Adrenal gland (tissue), 12 donors: Measurements from ENCODE around the gene RASGEF1C. TPM values are rescaled to one million over a fixed set of nuclear protein-coding genes. Genes with fewer than 3 reads are reported as not detected.

Source experiments
- DNase-seq, 7 donors: peaks; one replicate each; pipeline ENCODE4 v3.0.0-alpha.2; 2019 to 2020
- H3K27ac ChIP-seq, 5 donors: fragments of 200-600 bp; sonication (generic) in 4 of 5; 1 replicate in 3 of 5; 2 replicates in 2 of 5; pipeline versions ENCODE4 v1.5.1 to v1.8.0; 2016 to 2020; ENCODE audit warnings: mild to moderate bottlenecking in 1 of 5
- H3K27me3 ChIP-seq: fragments of 200-600 bp; 2 replicates; pipeline ENCODE4 v1.8.0; 2021
- H3K36me3 ChIP-seq, 2 donors: fragments of 200-600 bp; replicated peaks in 1 of 2; 1 replicate in 1 of 2; 2 replicates in 1 of 2; pipeline versions ENCODE4 v1.5.1 to v1.8.0; 2018 to 2022
- H3K4me1 ChIP-seq, 2 donors: fragments of 200-600 bp; replicated peaks in 1 of 2; 1 replicate in 1 of 2; 2 replicates in 1 of 2; pipeline versions ENCODE4 v1.5.1 to v1.8.0; 2018 to 2021
- H3K4me3 ChIP-seq, 4 donors: fragments of 200-600 bp; sonication (generic) in 3 of 4; one replicate each; pipeline ENCODE4 v1.5.1; 2016 to 2018
- H3K9me3 ChIP-seq, 3 donors: fragments of 200-600 bp; sonication (generic) in 1 of 3; replicated peaks in 1 of 3; 1 replicate in 2 of 3; 2 replicates in 1 of 3; pipeline versions ENCODE4 v1.5.1 to v1.8.0; 2016 to 2021
- POLR2A ChIP-seq, 2 donors: fragments of 450-650 bp; IDR thresholded peaks; one replicate each; pipeline ENCODE4 v1.6.1; 2017; ENCODE audit warnings: antibody characterized with exemption in 2 of 2, mild to moderate bottlenecking in 2 of 2, moderate library complexity in 1 of 2
- WGBS, 4 donors: extraction: QIAGEN DNeasy Blood & Tissue Kit in 2 of 4; methylation state at CpG; one replicate each; pipeline versions ENCODE4 v1.1.5 to v1.1.7; 2013 to 2017; 5-methylcytosine and 5-hydroxymethylcytosine counted together
- intact Hi-C, 2 donors: fragments of 100-400 bp; cut with DNase I; formaldehyde crosslinking; loops; one replicate each; pipeline versions ENCODE4 v1.14.1 to v1.15.0; 2022 to 2023
- polyA plus RNA-seq, 3 donors: library from polyadenylated mRNA; stranded (reverse); fragments of 200-250 nt in 2 of 3; fragments of 350-450 nt in 1 of 3; fragmentation: Illumina TruSeq in 1 of 3; extraction: RNeasy Lipid Tissue Mini Kit (QIAGEN cat#74804) in 1 of 3; gene quantifications; one replicate each; pipeline ENCODE4 v1.2.3, GENCODE V29; 2013 to 2014
- total RNA-seq, 9 donors: library from RNA; depleted of rRNA in 4 of 9; stranded (reverse); fragments of >200 nt in 4 of 9; fragments of 120-200 nt in 1 of 9; fragmentation: NEBNext Ultra II Directional in 1 of 9; extraction: Animal tissue kit (Norgen Biotek cat#: 25700) in 1 of 9; gene quantifications; one replicate each; pipeline versions ENCODE4 v1.1.0 to v1.2.4, GENCODE V29; 2013 to 2023
- TF ChIP-seq, protein P1 (sequence below), 6 experiments: fragments of 450-650 bp in 4 of 6; fragments of 200-600 bp in 2 of 6; sonication (generic) in 1 of 6; IDR thresholded peaks; 1 replicate in 5 of 6; 2 replicates in 1 of 6; pipeline versions ENCODE4 v1.5.1 to v1.8.0; 2016 to 2021; ENCODE audit warnings: antibody characterized with exemption in 6 of 6, mild to moderate bottlenecking in 2 of 6, moderate library complexity in 1 of 6
- donor health status: healthy with polysubstance abuse.
- donor health status: Bipolar disorder and iron deficiency.
- donor health status: DM: yes; HTN: yes; CAD: no.
- donor health status: DM: no; HTN: no; CAD: no.
- donor health status: DM: no; HTN: no; CAD: no.
- donor health status: DM: yes; HTN: yes; CAD: no.

The RASGEF1C gene
- total and polyA plus RNA-seq, 12 donors: 0.15 to 1.9 (median 0.74) TPM; not detected in 6

DNA sequence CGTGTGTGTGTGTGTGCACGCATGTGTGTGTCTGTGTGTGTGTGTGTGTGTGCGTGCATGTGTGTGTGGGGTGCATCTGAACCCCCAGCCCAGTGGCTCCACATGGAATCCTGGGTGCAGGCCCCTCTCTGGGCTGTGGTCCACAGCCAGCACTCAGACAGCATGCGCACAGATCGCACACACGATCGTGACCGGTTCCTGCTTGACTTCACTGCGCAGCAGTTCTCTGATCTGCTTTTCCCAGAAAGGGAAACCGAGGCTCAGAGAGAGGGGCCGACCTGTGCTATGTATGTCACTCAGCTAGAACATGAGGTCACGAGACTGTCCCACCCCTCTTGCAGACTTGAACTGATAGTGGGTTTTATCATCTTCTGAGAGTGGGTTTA is 34.4 kb downstream of the RASGEF1C start:
- DNase-seq: no peak
- WGBS, 4 donors: 85 to 91% (median 88%) methylated on average over 7 to 12 of the region's 12 CpGs

DNA sequence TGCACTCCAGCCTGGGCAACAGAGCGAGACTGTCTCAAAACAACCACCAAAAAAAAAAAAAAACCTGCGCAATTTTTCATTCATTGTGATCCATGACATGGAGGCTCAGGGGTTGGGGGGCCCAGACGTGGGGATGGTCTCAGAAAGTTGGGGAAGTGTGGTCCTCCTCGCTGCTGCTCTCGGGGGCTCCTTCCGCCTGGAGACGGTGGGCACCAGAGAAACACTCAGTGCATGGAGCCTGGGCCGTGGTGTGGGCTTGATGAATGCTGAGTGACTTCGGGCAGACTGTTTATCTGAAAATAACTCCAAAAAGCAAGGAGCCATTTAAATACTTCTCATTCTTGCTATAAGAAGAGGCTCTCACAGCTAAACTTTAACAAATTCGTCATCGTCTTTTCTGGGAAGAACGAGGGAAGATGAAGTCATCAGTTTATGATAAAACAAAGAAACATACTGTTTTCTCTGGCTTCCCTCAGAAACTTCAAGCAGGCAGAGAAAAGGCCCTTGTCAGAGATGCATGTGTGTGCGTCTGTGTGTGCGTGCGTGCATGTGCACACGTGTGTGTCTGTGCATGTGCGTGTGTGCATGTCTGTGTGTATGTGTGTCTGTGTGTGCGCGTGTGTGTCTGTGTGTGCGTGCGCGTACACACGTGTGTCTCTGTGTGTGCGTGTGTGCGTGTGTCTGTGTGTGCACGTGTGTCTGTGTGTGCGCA is 35.0 kb downstream of the RASGEF1C start:
- no peak overlapping the region for H3K4me3 ChIP-seq
- intact Hi-C loops: no loop called here

More for the DNA sequence above, 34.4 kb downstream of the RASGEF1C start:
- no peaks in the 10 kb centered on the region for H3K27me3 ChIP-seq
- TF ChIP-seq, protein P1, sequence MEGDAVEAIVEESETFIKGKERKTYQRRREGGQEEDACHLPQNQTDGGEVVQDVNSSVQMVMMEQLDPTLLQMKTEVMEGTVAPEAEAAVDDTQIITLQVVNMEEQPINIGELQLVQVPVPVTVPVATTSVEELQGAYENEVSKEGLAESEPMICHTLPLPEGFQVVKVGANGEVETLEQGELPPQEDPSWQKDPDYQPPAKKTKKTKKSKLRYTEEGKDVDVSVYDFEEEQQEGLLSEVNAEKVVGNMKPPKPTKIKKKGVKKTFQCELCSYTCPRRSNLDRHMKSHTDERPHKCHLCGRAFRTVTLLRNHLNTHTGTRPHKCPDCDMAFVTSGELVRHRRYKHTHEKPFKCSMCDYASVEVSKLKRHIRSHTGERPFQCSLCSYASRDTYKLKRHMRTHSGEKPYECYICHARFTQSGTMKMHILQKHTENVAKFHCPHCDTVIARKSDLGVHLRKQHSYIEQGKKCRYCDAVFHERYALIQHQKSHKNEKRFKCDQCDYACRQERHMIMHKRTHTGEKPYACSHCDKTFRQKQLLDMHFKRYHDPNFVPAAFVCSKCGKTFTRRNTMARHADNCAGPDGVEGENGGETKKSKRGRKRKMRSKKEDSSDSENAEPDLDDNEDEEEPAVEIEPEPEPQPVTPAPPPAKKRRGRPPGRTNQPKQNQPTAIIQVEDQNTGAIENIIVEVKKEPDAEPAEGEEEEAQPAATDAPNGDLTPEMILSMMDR (IDR thresholded peaks at IDR 0.05): no peak
- TF ChIP-seq POLR2A (IDR thresholded peaks at IDR 0.05): no peak
- no peak overlapping the region for H3K27ac ChIP-seq
- H3K36me3 ChIP-seq: no peaks in the 10 kb centered on the region
- H3K9me3 ChIP-seq: no peaks in the 10 kb centered on the region
- peaks cover 0 to 10% of the 10 kb centered on the region in 2 donors for H3K4me1 ChIP-seq
- intact Hi-C loops: no loop called here
- no peak overlapping the region for H3K4me3 ChIP-seq

DNA sequence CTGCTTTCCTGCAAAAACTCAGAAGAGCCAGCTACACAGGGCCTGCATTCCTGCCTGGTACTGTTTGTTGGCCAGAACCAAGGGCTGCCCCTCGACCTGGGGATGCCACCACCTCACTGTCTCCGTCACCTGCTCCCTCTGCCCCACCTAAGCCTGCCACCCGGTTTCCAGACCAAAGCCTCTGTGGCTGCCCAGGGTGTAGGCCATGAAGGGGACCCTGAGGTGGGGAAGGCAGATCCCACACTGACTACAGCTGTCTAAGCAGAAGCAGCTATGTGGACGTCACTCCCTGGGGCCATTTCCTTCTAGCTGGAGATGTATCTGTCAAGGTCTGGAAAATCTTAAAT is 35.8 kb downstream of the RASGEF1C start:
- TF ChIP-seq, protein P1 (IDR thresholded peaks at IDR 0.05): no peak
- TF ChIP-seq POLR2A (IDR thresholded peaks at IDR 0.05): no peak
- WGBS, 4 donors: 82 to 87% (median 84%) methylated on average over 3 to 4 of the region's 4 CpGs
- H3K27me3 ChIP-seq: no peaks in the 10 kb centered on the region
- no peak for DNase-seq
- intact Hi-C loops: no loop called here
- H3K9me3 ChIP-seq: no peaks in the 10 kb centered on the region
- peaks cover 0 to 10% of the 10 kb centered on the region in 2 donors for H3K4me1 ChIP-seq
- H3K36me3 ChIP-seq: no peaks in the 10 kb centered on the region
- H3K27ac ChIP-seq: no peak overlapping the region
- H3K4me3 ChIP-seq: no peak overlapping the region

More for the DNA sequence above, 35.0 kb downstream of the RASGEF1C start:
- H3K4me1 ChIP-seq: peaks cover 0 to 10% of the 10 kb centered on the region in 2 donors
- DNase-seq: no peak
- H3K9me3 ChIP-seq: no peaks in the 10 kb centered on the region
- H3K36me3 ChIP-seq: no peaks in the 10 kb centered on the region
- no peak overlapping the region for H3K27ac ChIP-seq
- WGBS, 4 donors: 78 to 88% (median 82%) methylated on average over 26 to 27 of the region's 27 CpGs
- TF ChIP-seq, protein P1 (IDR thresholded peaks at IDR 0.05): no peak
- H3K27me3 ChIP-seq: no peaks in the 10 kb centered on the region

DNA sequence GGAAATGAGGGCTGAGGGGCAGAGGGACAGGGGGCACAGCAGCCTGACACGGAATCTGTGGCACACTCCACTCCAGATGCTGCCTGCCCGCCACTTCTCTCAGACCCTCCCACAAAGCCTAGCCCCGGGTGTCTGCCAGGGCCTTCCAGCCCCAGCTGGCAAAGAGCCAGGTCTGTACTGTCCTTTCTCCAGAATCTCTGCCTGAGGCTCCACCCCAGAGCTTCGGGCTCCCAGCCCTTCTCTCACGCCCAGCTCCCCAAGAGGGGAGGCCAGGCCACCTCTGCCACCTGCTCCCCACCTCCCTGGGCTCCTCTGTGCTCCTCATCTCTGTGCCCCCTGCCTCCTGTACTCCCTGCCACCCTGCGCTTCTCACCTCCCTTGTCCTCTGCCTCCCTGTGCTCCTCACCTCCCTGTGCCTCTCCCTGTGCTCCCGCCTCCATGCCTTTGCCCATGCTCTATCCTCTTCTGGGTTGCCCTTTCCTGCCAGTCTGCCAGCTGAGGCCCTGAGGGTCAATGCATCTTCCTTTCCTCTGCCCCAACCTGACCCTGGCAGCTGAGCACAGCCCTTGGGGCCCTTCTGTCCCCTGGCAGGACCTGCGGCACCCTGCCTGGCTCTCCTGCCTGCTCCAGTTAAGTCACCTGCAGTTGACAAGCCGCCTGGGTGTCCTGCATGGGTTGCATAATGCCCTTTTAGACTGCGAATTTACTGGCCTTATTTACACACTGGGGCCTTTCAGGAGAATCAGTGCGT is 36.4 kb downstream of the RASGEF1C start:
- H3K4me3 ChIP-seq: no peak overlapping the region
- peak in 4 of 7 donors; percentile 36 to 63 (median 56) for DNase-seq
- H3K4me1 ChIP-seq: peaks cover 0 to 8% of the 10 kb centered on the region in 2 donors
- intact Hi-C loops: no loop called here
- TF ChIP-seq POLR2A (IDR thresholded peaks at IDR 0.05): no peak
- TF ChIP-seq, protein P1 (IDR thresholded peaks at IDR 0.05): no peak
- 54 to 72% (median 60%) methylated on average over 10 to 11 of the region's 11 CpGs for WGBS, 4 donors
- H3K9me3 ChIP-seq: no peaks in the 10 kb centered on the region
- no peak overlapping the region for H3K27ac ChIP-seq
- H3K36me3 ChIP-seq: no peaks in the 10 kb centered on the region
- no peaks in the 10 kb centered on the region for H3K27me3 ChIP-seq
